Measurements from ENCODE around the gene TRA2A.

Gene TRA2A

GRCh38 chr7:23469150-23469960 is 62.4 kb downstream of the TRA2A start:
- peak; percentile 30 for DNase-seq

- DNase-seq, result no peak
Measured at GRCh38 chr7:23468526-23469149, 63.1 kb downstream of the TRA2A start.

GRCh38 chr7:23467806-23468525 is 63.8 kb downstream of the TRA2A start:
- DNase-seq, result no peak

GRCh38 chr7:23467291-23467805 is 64.4 kb downstream of the TRA2A start:
- DNase-seq, result no peak

GRCh38 chr7:23462846-23463245 is 68.9 kb downstream of the TRA2A start:
- DNase-seq, result no peak

GRCh38 chr7:23458044-23458443 is 73.7 kb downstream of the TRA2A start:
- no peak for DNase-seq

- DNase-seq, result no peak
Measured at GRCh38 chr7:23456093-23456492, 75.7 kb downstream of the TRA2A start.

- no peak for DNase-seq
Measured at GRCh38 chr7:23454881-23455526, 76.8 kb downstream of the TRA2A start.

All from NCI-H1092 (cell line).